Motor neuron (in vitro differentiated cells): ENCODE measurements around the gene SIPA1L3. TPM values are rescaled to one million over a fixed set of nuclear protein-coding genes. Genes with fewer than 3 reads are reported as not detected.

ENCODE experiments used
- ATAC-seq, 8 experiments: fragments of 200-7000 bp; cut with Tn5 transposase; replicated peaks in 6 of 8; 2 replicates each; pipeline ENCODE4 v1.8.0; 2021; ENCODE audit warnings: mild to moderate bottlenecking in 8 of 8, moderate library complexity in 8 of 8
- H3K27ac ChIP-seq, 2 donors: fragments of 250-450 bp; sonication (Bioruptor Pico); 2 replicates each; pipeline ENCODE4 v1.9.0; 2021; ENCODE audit warnings: antibody characterized with exemption in 2 of 2, mild to moderate bottlenecking in 2 of 2, moderate library complexity in 1 of 2
- H3K4me1 ChIP-seq, 2 donors: fragments of 250-450 bp; sonication (Bioruptor Pico); replicated peaks in 1 of 2; 2 replicates each; pipeline ENCODE4 v1.6.1; 2021; ENCODE audit warnings: antibody characterized with exemption in 2 of 2, mild to moderate bottlenecking in 2 of 2, moderate library complexity in 1 of 2
- H3K4me3 ChIP-seq, 5 donors: fragments of 250-450 bp; sonication (Bioruptor Pico); 2 replicates each; pipeline ENCODE4 v1.9.0; 2021; ENCODE audit warnings: antibody characterized with exemption in 5 of 5, mild to moderate bottlenecking in 5 of 5, moderate library complexity in 4 of 5
- WGBS, 10 experiments: fragments of 450-650 bp; shearing (Covaris generic); methylation state at CpG; one replicate each; pipeline ENCODE4 v1.0.0; 2022; 5-methylcytosine and 5-hydroxymethylcytosine counted together
- in situ Hi-C, 9 experiments: fragments of 400-800 bp; cut with MboI; loops; one replicate each; pipeline ENCODE4 v1.15.0; 2021; ENCODE audit warnings: low sequenced_read_pairs in 9 of 9, low pct_unique_long_range_greater_than_20kb in 2 of 9; ENCODE audit not compliant: unreplicated experiment in 9 of 9
- total RNA-seq, 8 experiments: library from RNA; unstranded; fragments of 300-600 nt; gene quantifications; 2 replicates each; pipeline versions ENCODE4 v1.2.3 to v1.2.4, GENCODE V29; 2022

Gene SIPA1L3
- total RNA-seq, 8 experiments from 2014 or later, result 8.5 to 22.1 (median 15.1) TPM

DNA sequence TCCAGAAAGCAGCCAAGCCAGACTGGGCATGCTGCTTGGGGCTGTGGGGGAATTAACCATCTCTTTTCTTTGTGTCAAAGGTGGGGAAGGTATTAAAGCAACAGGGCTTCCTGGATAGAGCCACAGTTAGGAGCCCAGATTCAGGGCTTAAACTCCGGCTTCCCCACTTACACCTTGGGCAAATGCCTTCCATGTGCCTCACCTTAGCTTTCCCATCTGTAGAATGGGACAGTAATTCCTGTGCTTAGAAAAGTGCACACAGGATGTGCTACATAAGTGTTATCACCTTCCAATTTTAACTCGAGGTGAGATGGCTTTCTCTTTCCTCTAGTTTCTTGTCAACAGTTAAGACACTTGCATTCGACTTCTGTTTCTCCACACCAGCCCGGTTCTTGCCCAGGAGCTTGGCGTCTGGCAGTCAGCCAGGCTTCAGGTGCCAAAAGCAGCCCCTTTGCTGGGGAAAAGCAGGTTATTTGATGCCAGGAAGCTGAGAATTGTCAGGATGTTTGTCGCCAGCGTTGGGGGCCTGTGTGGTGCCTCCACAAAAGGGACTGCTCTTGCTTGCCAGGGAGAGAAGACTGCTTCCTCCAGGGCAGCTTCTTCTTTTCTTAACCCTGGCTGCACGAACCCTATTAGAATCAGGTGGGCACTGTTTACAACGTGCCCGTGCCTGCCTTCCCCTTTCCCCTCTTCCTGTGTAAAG, 79.2 kb downstream of the SIPA1L3 start:
- Histone ChIP-seq H3K27ac (no peak overlapping the region), H3K4me3 (no peak overlapping the region), H3K4me1 (peaks cover 12 to 20% of the 10 kb centered on the region in 2 donors)
- 40 to 100% (median 80%) methylated on average over 1 to 9 of the region's 10 CpGs; no CpG with 5 or more reads in 3 of the 10 experiments for WGBS, 10 experiments
- in situ Hi-C loops, result no loop called here
- ATAC-seq, result no peak

DNA sequence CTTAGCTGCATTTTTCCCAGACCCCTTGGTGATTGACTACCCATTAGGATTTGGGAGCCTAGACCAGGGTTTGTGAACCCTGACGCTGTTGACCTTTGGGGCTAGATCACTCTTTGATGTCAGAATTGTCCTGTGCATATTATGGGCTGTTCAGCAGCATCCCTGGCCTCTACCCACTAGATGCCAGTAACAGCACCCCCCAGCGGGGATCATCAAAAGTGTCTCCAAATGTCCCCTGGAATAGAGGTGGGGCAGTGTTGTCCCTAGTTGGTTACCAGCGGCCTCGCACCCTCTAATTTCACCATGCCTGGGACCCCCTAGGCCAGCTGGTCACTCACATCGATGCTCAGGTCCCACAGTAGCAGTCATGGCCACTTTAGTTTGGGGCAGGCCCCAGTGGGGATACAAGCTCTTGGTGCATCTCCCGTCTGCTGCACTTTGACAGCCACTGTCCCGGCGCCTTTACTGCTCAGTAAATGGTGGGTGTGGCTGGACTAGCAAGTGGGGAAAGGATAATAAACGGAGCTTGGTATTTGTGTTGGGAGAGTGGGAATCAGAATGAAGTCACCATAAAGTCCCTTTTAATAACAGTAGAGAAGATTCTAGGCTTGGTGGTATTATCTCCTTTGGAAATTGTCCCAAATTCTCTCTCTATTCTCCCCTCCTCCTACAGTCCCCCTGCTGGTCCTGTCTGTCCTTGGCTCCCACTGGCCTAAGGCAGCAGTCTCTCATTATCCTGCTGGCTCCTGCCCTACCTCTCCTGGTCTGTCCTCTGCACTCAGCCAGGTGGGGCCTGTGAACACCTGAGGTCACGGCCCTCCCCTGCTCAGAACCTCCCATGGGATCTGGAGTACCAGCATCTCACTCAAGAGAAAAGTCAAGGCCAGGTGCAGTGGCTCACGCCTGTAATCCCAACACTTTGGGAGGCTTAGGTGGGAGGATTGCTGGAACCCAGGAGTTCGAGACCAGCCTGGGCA, 80.6 kb downstream of the SIPA1L3 start:
- Histone ChIP-seq H3K4me1 (peaks cover 10 to 23% of the 10 kb centered on the region in 2 donors), H3K4me3 (no peak overlapping the region), H3K27ac (peak overlapping the region in 1 of 2 donors; percentile 4)
- ATAC-seq, result peak in 3 of 8 experiments; percentile 33 to 36 (median 33)
- WGBS, 10 experiments, result 40 to 92% (median 76%) methylated on average over 1 to 7 of the region's 12 CpGs; no CpG with 5 or more reads in 4 of the 10 experiments
- in situ Hi-C loops, result no loop called here

DNA sequence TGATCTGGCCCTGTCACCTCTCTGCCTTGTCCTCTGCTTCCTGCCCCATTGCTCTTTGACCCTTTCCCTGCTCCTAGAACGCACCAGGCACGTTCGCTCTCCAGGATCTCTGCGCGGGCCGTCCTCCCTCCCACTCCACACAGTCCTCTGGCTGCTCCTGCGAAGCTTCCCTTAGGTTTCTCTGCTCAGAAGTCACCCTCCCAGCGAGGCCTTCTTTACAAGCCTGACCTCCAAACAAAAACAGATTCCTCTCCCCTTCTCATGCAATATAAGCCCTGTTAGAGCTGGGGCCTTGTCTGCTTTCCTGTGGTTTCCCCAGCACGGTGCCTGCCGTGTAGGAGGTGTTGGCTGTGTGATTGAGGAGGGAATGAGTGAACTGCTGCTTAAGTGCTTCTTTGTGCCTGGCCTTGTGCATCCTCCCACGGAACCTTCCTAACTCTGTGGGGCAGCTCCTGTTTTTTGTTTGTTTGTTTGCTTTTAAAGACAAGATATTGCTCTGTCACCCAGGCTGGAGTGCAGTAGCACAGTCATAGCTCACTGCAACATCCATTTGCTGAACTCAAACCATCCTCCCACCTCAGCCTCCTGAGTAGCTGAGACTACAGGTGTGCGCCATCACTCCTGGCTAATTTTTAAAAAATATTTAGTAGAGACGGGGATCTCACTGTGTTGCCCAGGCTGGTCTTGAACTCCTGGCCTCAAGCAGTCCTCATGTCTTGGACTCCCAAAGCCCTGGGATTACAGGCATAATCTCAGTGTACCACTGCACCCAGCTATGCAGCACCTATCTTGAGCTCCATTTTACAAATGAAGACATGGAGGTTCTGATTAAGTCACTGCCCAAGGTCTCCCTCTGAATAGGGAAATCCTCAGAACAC, 82.0 kb downstream of the SIPA1L3 start:
- ATAC-seq, result peak in 5 of 8 experiments; percentile 39 to 64 (median 60)
- Histone ChIP-seq H3K4me3 (no peak overlapping the region), H3K4me1 (peaks cover 10 to 23% of the 10 kb centered on the region in 2 donors), H3K27ac (peak overlapping the region in 1 of 2 donors; percentile 50)
- in situ Hi-C loops, result no loop called here
- WGBS, 10 experiments, result 22 to 75% (median 50%) methylated on average over 2 to 10 of the region's 13 CpGs; no CpG with 5 or more reads in 1 of the 10 experiments

DNA sequence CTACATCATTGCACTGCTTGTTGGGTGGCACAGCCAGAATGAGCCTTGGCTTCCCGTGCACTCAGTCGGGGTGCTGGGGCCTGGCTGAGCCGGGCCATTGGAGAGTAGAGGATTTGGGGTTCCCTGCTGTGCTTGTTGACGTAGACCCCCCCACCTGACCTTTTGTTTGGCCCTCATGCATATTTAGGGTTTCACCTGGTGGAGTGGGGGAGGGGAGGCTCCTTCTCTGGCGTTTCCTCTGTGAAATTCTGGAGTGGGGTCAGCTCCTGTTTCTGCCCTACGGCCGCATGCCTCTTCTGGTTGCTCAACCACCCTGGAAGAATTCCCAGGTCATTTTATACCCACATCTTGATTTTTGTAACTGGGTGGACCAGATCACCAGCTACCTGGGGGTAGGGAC, 82.8 kb downstream of the SIPA1L3 start:
- H3K27ac ChIP-seq, result no peak overlapping the region
- H3K4me3 ChIP-seq, result no peak overlapping the region
- in situ Hi-C loops, result no loop called here
- WGBS, 10 experiments, result 17 to 100% (median 93%) methylated on average over 1 to 4 of the region's 7 CpGs; no CpG with 5 or more reads in 4 of the 10 experiments
- ATAC-seq, result no peak
- peaks cover 10 to 23% of the 10 kb centered on the region in 2 donors for H3K4me1 ChIP-seq

GRCh38 chr19:37990362-37990761, 83.4 kb downstream of the SIPA1L3 start:
- Histone ChIP-seq H3K4me1 (peaks cover 10 to 23% of the 10 kb centered on the region in 2 donors), H3K4me3 (no peak overlapping the region), H3K27ac (no peak overlapping the region)
- no peak for ATAC-seq
- in situ Hi-C loops, result no loop called here
- 60 to 100% (median 92%) methylated on average over 1 to 6 of the region's 10 CpGs; no CpG with 5 or more reads in 3 of the 10 experiments for WGBS, 10 experiments

GRCh38 chr19:37991176-37991835, 84.3 kb downstream of the SIPA1L3 start:
- H3K27ac ChIP-seq, result peak overlapping the region in 1 of 2 donors; percentile 5
- H3K4me3 ChIP-seq, result no peak overlapping the region
- peak in 3 of 8 experiments; percentile 24 to 48 (median 27) for ATAC-seq
- in situ Hi-C loops, result no loop called here
- H3K4me1 ChIP-seq, result peaks cover 10 to 23% of the 10 kb centered on the region in 2 donors
- 60 to 100% (median 90%) methylated on average over 1 to 4 of the region's 10 CpGs; no CpG with 5 or more reads in 1 of the 10 experiments for WGBS, 10 experiments

DNA sequence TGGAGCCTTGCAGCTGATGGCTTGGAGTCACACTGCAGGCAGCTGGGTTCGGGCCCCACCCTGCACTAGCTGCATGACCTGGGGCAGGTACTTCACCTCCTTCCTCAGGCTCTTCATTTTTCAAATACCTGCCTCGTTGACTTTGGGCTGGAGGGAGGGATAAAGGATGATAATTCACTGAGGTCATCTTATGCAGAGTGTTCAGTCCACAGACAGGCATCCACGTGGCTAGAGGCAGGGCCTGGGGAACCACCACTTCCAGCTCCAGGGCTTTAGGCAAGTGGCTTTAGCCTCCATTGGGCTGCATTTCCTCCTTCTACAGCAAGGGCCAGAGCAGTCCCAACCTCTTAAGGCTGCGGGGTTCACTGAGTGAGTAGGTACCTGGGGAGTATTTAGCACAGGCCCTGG, 84.8 kb downstream of the SIPA1L3 start:
- ATAC-seq, result peak in 7 of 8 experiments; percentile 33 to 95 (median 50)
- in situ Hi-C loops, result no loop called here
- 0 to 100% (median 76%) methylated on average over 1 to 4 of the region's 4 CpGs; no CpG with 5 or more reads in 4 of the 10 experiments for WGBS, 10 experiments
- H3K4me1 ChIP-seq, result peaks cover 10 to 23% of the 10 kb centered on the region in 2 donors
- no peak overlapping the region for H3K27ac ChIP-seq
- no peak overlapping the region for H3K4me3 ChIP-seq

GRCh38 chr19:37992761-37993160, 85.8 kb downstream of the SIPA1L3 start:
- no peak for ATAC-seq
- H3K27ac ChIP-seq, result no peak overlapping the region
- in situ Hi-C loops, result no loop called here

GRCh38 chr19:37994823-37995130, 87.8 kb downstream of the SIPA1L3 start:
- H3K27ac ChIP-seq, result no peak overlapping the region
- in situ Hi-C loops, result no loop called here

More at GRCh38 chr19:37992761-37993160, 85.8 kb downstream of the SIPA1L3 start:
- peaks cover 10 to 17% of the 10 kb centered on the region in 2 donors for H3K4me1 ChIP-seq
- 80 to 100% (median 100%) methylated on average over 1 to 4 of the region's 9 CpGs; no CpG with 5 or more reads in 5 of the 10 experiments for WGBS, 10 experiments
- H3K4me3 ChIP-seq, result no peak overlapping the region

GRCh38 chr19:37995346-37995745, 88.3 kb downstream of the SIPA1L3 start:
- 58 to 100% (median 87%) methylated on average over 1 to 5 of the region's 7 CpGs; no CpG with 5 or more reads in 6 of the 10 experiments for WGBS, 10 experiments
- Histone ChIP-seq H3K27ac (no peak overlapping the region), H3K4me3 (no peak overlapping the region), H3K4me1 (peaks cover 8 to 10% of the 10 kb centered on the region in 2 donors)
- in situ Hi-C loops, result no loop called here
- ATAC-seq, result no peak

More at GRCh38 chr19:37994823-37995130, 87.8 kb downstream of the SIPA1L3 start:
- ATAC-seq, result no peak
- Histone ChIP-seq H3K4me1 (peaks cover 8 to 10% of the 10 kb centered on the region in 2 donors), H3K4me3 (no peak overlapping the region)
- WGBS, 10 experiments, result 80 to 100% (median 98%) methylated on average over 2 to 8 of the region's 8 CpGs; no CpG with 5 or more reads in 4 of the 10 experiments

- ATAC-seq, result peak in 4 of 8 experiments; percentile 0 to 41 (median 8)
- Histone ChIP-seq H3K4me1 (peaks cover 8 to 10% of the 10 kb centered on the region in 2 donors), H3K4me3 (no peak overlapping the region), H3K27ac (no peak overlapping the region)
- 6 to 100% (median 100%) methylated on average over 2 to 3 of the region's 3 CpGs; no CpG with 5 or more reads in 3 of the 10 experiments for WGBS, 10 experiments
- in situ Hi-C loops, result no loop called here
Observed at GRCh38 chr19:37997911-37998344, 90.9 kb downstream of the SIPA1L3 start.
